Heart left ventricle (tissue), 13 donors: ENCODE measurements around the gene TEX261.
"Not testable (repeated sequence)": the region's sequence is repeated elsewhere in the genome, so short reads cannot be mapped to it uniquely, and the experiment has no call there.

Experiments
- POLR2A ChIP-seq, 2 donors: fragments of 450-650 bp; IDR thresholded peaks; one replicate each; pipeline ENCODE4 v1.6.1; 2017; ENCODE audit warnings: antibody characterized with exemption in 2 of 2, mild to moderate bottlenecking in 2 of 2, moderate library complexity in 2 of 2
- TF ChIP-seq, protein P1 (sequence below), 12 donors: fragments of 200-600 bp; sonication (generic) in 4 of 12; IDR thresholded peaks; one replicate each; pipeline versions ENCODE4 v1.5.0 to v1.8.0; 2018 to 2022; ENCODE audit warnings: antibody characterized with exemption in 12 of 12, mild to moderate bottlenecking in 5 of 12
- donor health status: ischemic (EF 13 %, LVEDD 7.1; RV severe dilation, severe dysfunction).
- donor health status: DM: no; HTN: yes; CAD: no.
- donor health status: DM: no; HTN: no; CAD: no.
- donor health status: ischemic (EF 25% LVEDD 6.9; RV normal size, moderate dysfunction).
- donor health status: ischemic (EF 25% LVEDD 5.7; RV mildly dilated, moderate dysfunction).
- donor health status: ischemic (EF 35%, LVEDD 5.7; RV mildly dilated, moderate dysfunction).
- donor health status: nonischemic (EF 11% LVEDD 7.7; RV severe dilation, severe dysfunction).
- donor health status: DM: yes; HTN: yes; CAD: no.
- donor health status: PGD.
- donor health status: ischemic (EF 29% LVEDD 5.4; RV normal size, mild dysfunction).
- donor health status: nonischemic (EF 23%, LVEDD 6.1; RV moderate dilation, normal function).

DNA sequence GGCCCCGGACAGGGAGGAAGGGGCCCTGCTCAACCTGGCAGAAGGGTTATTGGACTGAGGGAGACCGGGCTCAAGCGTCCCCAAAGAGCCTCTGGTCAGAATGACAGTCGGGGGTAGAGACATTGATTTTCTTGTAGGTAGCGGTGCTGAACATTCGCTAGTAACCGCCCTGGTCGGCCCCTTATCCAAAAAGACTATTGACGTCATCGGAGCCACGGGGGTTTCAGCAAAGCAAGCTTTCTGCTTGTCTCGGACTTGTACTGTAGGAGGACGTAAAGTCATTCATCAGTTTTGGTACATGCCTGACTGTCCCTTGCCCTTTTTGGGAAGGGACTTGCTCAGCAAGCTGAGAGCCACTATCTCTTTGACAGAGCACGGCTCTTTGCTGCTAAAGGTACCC is 26.7 kb upstream of the TEX261 start:
- TF ChIP-seq, protein P1, sequence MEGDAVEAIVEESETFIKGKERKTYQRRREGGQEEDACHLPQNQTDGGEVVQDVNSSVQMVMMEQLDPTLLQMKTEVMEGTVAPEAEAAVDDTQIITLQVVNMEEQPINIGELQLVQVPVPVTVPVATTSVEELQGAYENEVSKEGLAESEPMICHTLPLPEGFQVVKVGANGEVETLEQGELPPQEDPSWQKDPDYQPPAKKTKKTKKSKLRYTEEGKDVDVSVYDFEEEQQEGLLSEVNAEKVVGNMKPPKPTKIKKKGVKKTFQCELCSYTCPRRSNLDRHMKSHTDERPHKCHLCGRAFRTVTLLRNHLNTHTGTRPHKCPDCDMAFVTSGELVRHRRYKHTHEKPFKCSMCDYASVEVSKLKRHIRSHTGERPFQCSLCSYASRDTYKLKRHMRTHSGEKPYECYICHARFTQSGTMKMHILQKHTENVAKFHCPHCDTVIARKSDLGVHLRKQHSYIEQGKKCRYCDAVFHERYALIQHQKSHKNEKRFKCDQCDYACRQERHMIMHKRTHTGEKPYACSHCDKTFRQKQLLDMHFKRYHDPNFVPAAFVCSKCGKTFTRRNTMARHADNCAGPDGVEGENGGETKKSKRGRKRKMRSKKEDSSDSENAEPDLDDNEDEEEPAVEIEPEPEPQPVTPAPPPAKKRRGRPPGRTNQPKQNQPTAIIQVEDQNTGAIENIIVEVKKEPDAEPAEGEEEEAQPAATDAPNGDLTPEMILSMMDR (IDR thresholded peaks at IDR 0.05) = not testable (repeated sequence)
- TF ChIP-seq POLR2A (IDR thresholded peaks at IDR 0.05) = not testable (repeated sequence)
